PC-9 (cell line): ENCODE results near the gene FNDC11.

Experiments used
- CTCF ChIP-seq: fragments of 200-600 bp; sonication (generic); conservative IDR thresholded peaks from 2 replicates; pipeline ENCODE4 v1.6.1; 2017; ENCODE audit warnings: mixed run types, antibody characterized with exemption, mild to moderate bottlenecking, moderate library complexity
- EZH2 ChIP-seq: fragments of 200-600 bp; sonication (generic); IDR thresholded peaks from 2 replicates; pipeline ENCODE4 v1.8.0; 2017; ENCODE audit warnings: antibody characterized with exemption, low read depth

DNA sequence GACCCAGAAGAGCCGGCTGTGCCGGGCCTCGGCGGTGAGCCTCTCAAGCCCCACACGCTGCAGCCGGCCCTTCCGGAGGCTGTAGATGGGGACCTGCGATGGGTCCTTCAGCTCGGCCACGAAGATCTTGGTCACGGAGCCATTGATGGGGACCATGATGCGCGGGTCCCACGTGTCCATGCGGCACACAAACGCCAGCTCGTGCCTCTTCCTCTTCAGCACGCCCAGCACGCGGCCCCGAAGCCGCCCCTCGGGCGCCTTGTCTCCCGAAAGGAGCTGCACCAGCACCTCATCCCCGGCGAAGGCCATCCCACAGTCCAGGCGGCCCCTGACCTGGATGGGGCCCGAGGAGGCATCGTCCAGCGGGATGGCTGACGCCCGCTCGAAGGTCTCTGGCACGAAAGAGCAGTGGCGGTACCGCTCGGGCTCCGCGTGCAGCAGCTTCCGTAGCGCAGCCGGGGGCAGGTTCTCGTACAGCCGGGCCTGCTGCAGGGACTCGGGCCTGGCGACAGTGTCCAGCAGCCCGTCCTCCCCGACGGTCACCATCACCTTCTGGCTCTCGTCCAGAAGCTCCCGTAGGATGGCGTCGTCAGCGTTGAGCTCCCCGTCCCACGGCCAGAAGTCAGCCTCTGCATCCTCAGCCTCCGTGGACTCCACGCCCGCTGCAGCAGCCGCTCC, 11.2 kb downstream of the FNDC11 start:
- TF ChIP-seq CTCF = no peak
- TF ChIP-seq EZH2 = no peak
